COLO829 (cell line): ENCODE data around the gene CELF1.
"Not testable (repeated sequence)": the region's sequence is repeated elsewhere in the genome, so short reads cannot be mapped to it uniquely, and the experiment has no call there.

Source experiments
- DNase-seq: peaks from one replicate; pipeline ENCODE4 v3.0.0; 2012; ENCODE audit warnings: low spot score

Gene CELF1

DNA sequence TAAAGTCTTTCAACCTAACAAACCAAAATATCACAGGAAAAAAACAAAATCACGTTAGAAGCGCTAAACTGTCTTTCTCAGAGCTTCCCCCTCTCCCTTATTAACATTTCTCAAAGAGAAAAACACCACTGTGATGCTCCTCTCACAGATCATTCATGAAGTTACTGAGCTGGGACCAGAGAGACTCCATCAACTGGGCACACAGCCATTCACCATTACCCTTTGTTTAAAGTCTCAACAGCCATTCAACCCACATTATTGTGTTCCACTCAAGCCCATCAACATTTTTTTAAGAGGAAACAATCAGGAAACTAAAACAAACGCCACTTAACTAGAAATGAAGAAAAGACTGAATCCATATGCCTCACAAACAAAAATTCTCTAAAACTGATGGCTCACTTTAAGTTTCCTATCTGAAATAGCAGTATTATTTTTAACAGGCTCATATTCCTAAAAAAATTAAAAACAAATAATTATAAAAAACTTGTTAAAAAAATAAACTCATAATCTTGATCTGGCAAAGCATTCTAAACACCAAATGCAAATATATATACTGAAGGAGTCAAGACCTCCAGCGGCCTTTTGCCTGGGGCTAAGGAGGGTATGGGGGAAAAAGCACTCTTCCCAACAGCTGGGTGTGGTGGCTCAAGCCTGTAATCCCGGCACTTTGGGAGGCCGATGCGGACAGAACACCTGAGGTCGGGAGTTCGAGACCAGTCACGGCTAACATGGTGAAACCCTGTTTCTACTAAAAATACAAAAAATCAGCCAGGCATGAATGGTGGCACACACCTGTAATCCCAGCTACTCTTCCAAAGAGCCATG lies 14.0 kb downstream of the CELF1 start:
- DNase-seq = no peak

DNA sequence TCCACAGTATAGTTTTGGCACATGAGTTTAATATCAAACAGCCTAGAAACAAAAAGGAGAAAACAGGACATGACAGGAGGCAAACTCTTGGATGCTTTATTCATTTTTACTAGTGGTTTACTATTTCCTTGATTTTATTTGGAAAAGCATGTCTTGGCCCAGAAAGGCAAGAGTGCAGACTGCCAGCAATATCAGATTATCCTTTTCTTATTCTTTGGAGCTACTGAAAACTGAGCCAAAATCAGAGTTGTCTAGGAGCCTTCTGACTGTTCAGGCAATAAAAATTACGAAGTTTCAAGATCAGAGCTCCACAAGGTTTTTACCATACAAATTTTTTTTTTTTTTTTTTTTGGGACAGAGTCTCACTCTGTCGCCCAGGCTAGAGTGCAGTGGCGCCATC lies 16.0 kb downstream of the CELF1 start:
- no peak for DNase-seq

DNA sequence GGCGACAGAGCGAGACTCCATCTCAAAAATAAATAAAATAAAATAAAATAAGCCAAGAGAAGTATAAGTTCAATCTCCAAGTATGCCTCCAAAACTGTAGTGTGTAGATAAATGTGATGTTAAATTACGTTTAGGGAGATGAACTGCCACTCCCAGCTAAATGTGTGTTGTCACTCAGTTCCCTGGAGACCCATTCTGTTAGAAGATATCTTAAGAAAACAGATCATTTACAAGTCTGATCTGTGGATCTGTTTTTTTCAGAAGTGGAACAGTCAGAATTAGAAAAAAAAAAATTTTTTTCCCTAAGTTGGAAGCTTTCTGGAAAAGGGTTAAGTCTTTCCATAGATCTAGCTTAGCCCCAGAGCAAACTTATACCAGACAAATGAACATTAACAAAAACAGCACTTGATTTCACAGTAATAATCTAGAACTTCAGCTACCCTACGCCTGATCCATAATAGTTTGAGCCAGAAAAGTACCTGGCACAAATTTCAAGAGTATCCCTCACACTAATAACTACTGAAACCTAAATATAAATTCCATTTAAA lies 18.2 kb downstream of the CELF1 start:
- DNase-seq = no peak

DNA sequence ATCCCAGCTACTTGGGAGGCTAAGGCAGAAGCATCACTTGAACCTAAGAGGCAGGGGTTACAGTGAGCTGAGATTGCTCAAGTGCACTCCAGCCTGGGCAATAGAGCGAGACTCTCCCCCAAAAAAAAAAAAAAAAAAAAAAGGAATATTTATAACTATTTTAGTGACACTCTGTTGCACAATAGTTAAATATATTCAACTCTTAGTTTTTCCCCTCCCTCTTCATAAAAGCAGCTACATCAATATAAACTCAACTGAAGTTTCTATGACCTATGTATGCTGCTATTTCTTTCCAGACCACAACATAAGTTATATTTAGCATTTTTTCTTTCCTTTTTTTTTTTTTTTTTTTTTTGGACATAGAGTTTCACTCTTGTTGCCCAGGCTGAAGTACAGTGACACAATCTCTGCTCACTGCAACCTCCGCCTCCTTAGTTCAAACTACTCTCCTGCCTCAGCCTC lies 19.2 kb downstream of the CELF1 start:
- DNase-seq = no peak

DNA sequence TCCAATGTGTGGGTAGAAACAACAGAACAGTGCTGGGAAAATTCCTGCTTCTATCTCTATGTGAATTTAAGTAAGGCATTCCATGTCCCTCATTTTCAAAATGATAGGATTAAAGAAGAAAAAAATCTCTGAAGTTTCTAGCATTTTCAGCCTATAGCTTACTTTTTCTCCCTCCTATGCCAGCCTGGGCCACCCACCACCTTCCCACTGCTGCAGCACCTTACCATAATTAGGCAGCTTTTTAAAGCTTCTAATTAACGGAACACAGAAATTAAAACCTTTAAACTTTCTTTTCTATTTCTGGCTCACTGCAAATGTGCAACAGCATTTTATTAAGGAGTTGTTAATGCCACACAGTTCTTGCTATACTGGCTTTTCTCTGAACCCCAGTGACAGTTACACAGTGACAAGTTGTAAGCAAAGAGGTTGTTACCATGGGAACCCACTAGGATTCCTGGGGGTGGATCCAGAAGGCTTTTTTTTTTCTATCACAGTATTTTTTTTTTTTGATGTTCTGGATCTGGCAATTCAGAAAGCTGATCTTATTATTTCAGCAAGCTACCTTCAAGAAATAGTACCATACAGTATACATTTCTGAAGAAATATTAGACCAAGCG lies 20.2 kb downstream of the CELF1 start:
- no peak for DNase-seq

DNA sequence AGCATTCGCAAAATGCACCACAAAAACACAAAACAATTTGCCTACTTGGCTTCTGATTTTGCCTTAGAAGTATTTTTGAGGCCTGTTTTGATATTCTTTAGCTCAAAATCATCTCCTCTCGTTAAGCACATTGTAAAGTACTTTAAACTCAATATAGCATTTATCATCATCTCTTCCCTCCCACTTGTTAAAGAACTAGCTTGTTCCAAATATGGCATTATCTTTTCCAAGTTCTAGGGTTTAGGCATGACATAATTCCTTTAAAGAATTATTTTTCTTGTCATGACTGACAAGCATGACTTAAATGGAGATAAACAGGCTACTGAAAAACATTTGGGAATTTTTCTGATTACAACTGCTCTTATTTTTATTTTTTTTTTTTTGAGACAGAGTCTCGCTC lies 21.3 kb downstream of the CELF1 start:
- DNase-seq = no peak

DNA sequence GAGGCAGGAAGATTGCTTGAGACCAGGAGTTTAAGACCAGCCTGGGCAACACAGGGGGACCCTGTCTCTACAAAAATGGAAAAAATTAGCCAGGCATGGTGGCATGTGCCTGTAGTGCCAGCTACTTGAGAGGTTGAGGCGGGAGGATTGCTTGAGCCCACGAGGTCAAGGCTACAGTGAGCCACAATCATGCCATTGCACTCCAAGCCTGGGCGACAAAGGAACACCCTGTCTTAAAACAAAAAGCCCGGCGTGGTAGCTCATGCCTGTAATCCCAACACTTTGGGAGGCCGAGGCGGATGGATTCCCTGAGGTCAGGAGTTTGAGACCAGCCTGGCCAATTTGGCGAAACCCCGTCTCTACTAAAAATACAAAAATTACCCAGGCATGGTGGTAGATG lies 22.2 kb downstream of the CELF1 start:
- DNase-seq = not testable (repeated sequence)

DNA sequence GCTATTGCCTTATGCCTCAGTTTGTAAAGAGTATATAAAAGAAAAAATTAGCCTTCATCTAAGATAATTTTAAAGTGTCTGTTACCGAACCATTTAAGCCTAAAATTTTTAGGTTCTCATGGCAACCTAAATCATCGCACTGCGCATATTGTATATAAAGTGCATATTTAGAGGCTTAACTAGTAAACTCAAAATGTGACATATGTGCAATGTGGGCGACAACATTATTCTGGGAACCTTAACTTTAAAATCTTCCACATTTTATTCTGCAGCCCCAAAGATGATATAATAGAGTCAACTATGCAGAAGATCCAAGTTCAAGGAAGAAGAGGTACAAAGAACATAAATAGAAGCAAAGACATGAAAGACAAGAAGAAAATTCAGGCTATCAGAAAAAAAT lies 23.0 kb downstream of the CELF1 start:
- DNase-seq = no peak

DNA sequence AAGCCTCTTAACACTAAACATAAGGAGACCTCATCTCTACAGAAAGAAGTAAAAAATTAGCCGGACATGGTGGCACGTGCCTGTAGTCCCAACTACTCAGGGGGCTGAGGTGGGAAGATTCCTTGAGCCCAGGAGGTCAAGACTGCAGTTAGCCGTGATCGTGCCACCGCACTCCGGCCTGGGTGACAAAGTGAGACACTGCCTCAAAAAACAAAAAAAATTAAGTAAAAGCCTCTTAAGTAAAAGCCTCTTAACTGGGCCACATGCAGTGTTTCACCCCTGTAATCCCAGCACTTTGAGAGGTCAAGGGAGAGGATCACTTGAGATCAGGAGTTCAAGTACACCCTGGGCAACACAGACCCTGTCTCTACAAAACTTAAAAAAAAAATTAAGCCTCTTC lies 25.7 kb downstream of the CELF1 start:
- DNase-seq = no peak

DNA sequence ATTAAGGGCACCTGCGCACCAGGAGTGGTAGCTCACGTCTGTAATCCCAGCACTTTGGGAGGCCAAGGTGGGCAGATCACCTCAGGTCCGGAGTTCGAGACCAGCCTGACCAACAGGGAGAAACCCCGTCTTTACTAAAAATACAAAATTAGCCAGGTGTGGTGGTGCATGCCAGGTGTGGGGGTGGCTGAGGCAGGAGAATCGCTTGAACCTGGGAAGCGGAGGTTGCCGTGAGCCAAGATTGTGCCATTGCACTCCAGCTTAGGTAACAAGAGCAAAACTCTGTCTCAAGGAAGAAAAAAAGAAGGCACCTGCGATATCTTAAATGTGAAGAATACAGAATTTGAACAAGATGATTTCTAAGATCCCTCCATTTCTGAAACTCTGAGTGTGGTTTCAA lies 26.9 kb downstream of the CELF1 start:
- not testable (repeated sequence) for DNase-seq

DNA sequence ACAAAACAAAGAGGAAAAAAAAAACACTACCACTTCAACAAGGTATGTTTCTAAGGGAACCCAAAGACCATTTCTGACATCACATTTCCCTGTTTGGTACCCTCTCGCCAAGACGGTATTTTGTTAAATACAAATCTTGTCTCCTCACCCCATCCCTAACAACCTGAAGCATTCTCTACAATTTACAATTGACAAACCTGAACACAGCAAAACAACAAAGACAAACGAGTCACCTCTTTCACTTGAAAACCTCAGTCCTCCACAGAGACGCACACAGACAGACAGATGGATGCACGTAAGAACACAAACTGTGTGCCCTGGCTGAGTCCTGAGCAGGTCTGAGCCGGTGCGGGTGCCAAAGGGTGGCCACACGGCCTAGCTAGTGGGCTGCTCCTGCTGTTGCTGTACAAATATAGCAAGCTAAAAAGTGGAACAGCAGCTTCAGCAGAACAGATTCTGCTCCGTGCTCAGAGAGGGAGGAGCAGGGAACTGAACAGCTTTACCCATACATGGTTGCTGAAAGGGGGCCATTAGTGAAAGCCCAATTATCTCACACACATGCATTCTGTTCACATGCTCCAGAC lies 28.5 kb downstream of the CELF1 start:
- no peak for DNase-seq

DNA sequence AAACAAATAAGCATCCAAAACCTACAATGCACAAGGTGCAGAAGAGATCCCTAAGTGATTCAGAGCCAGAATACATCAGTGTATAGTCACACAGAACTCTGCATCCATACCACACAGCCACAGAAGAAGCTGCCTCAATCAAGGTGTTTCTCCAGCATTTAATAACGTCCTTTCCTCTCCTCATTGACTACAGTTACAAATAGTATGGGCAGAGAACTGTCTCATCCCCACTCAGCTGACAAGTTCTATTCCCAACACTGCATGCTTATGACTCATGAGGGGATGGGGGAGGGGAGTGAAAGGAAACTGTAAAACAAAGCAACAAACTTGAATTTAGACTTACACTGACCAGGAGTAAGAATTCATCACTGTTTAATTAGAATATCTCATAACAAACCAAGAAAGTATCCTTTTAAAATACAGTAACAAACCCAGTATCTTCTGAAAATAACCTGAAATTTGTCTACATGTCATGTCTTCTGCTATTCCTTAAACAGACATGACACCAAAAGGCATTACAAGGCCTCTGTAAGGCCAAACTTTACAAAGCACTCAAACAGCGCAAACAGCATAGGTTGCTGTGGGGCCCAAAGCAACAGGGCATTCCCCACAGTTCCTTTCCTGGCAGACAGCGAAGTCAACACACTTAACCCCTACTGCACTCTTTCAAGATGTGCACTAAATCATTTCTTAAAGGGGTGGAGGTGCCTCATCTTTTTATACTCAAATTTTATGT lies 29.3 kb downstream of the CELF1 start:
- peak; percentile 87 for DNase-seq

DNA sequence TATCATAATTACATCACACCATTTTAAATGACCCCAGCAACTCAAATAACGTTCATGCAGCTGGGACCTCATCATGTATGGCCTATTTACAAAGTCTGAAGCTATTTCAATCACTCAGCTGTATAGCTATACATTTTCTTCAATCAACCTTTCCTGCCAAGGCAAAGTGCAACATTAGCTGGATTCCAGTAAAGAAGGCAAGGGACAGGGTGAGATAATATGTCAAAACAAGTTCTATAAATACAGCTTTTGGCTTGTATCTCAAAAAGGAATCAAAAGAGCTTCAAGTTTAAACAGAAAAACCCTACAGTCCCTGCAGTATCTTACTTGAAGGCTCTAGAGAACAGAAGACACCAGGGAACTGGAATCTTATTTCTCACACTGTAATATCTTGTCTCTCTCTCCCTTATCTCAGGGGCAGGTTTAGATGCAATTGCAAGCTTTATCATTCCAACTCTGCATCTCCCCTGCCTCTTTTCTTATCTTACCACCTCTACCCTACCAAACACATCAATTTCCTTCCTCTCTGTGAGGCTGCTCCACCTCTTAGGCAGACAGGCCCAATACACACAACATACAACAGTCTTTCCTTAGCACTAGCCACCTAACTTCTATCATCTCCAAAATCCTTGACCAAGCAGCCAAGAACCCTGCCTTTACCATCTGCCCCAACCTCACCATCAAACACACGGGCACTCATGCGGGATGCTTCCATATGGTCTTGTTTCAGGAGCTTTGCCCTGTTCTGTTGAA lies 34.5 kb downstream of the CELF1 start:
- no peak for DNase-seq

DNA sequence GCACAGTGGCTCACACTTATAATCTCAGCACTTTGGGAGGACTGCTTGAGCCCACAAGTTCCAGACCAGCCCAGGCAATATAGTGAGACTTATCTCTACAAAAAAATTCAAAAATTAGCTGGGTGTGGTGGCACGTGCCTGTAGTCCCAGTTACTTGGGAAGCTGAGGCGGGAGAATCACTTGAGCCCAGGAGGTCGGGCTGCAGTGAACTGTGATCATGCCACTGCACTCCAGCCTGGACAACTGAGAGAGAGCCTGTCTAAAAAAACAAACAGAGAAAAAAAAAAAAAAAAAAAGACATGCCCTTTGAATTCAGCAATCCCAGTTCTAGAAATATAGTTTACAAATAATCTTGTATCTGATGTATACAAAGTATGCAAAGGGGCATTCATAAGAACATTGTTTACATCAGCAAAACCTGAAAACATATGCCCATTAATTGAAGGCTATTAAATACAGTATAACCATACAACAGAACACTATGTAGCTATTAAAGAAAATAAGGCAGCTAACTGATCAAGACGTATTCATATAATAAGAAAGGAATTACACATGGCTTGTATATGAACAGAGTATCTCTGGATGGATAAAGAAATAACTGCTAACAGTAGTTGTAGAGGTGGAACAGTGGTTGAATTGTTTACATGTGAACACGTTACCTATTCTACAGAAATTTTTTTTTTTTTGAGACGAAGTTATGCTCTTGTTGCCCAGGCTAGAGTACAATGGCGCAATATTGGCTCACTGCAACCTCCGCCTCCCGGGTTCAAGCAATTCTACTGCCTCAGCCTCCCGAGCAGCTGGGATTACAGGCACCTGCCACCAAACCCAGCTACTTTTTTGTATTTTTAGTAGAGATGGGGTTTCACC lies 35.7 kb downstream of the CELF1 start:
- DNase-seq = no peak

DNA sequence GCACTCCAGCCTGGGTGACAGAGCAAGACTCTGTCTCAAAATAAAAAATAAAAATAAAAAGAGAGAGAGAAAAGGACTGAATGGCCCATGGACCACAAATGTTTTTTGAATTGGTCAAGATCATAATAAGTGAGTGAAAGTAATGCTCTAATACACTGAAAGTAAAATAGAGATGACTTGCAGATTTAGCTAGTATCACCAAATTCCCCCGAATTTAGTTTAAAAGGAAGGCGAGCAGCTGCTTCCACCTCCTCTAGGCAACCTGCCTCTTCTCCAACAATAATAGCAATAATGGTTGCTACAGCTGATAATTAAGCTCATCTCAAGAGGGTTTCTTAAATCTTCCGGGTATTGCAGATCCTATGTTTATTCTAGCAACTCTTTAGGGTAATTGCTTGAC lies 36.8 kb downstream of the CELF1 start:
- no peak for DNase-seq

DNA sequence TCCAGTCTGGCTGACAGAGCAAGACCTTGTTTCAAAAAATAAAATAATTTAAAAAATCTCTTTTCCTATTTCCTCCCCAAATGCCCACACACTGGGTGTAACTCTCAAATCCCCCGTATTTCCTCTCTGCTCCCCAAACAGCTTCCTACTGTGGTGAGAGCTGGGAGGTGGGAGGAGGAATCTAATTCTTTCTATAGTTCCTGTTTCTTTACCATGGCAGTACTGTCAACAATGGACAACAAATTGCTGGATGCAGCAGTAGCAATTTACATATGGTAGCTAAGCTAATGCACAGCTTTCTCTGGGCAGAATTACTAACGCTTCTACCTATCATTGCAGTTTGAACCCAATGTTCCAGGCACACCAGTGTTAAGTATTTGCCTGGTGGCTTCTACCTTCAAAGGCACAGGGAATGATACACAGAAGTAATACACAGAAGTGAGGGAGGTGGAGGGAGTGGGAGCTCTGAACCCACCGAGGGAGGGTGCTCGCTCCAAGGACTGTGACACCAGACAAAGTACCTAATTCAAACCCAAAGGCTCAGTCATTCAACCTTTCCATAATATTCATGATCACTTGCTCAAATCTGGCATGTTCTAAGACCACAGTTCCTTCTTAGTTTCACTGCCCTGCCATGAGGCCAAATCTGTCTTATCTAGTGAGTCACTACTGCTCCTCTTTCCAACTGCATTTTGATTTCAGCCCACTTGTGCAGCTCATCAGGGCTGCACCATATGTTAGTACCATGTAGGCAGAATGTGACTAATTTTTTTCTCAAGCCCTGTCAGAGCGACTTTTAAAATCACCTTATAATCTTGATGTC lies 37.9 kb downstream of the CELF1 start:
- no peak for DNase-seq

DNA sequence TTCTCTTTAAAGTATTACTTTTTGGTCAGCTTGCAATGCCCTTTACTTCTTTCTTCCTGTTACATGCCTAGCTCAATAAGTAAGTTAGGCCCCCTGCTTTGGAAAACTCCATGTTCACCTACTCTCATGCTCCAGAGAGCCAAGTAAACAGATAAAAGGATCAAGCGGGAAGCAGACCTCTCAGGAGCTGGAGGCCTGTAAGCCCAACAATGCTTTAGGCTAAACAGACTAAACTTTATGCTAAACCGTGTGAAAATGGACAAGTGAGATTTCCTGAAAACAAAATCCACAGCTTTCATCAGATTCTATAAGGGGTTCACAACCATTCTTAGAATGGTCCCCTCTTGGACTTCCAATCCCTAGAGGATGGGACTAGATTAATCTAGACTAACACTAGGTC lies 40.2 kb downstream of the CELF1 start:
- DNase-seq = no peak

DNA sequence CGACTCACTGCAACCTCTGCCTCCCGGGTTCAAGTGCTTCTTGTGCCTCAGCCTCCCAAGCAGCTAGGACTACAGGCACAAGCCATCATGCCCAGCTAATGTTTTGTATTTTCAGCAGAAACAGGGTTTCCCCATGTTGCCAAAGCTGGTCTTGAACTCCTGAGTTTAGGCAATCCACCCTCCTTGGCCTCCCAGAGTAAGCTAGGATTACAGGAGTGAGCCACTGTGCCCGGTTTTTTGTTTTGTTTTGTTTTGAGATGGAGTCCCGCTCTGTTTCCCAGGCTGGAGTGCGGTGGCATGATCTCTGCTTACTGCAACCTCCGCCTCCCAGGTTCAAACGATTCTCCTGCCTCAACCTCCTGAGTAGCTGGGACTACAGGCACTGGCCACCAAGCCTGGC lies 41.0 kb downstream of the CELF1 start:
- DNase-seq = no peak

DNA sequence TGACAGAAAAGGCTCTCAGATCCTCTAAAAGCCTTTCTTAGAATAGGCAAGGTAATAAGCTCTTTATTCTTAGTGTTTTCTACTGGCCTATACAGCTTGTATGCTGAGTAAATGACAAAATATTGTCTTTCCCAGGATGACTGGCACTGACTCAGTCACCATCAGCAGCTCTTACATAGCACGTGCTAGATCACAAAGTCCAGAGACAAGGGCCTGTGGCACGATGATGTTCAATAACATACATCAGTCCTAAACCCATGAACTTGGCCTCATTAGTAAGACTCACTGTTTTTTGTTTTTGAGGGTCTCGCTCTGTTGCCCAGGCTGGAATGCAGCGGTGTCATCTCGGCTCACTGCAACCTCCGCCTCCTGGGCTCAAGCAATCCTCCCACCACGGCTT lies 42.7 kb downstream of the CELF1 start:
- DNase-seq = no peak

DNA sequence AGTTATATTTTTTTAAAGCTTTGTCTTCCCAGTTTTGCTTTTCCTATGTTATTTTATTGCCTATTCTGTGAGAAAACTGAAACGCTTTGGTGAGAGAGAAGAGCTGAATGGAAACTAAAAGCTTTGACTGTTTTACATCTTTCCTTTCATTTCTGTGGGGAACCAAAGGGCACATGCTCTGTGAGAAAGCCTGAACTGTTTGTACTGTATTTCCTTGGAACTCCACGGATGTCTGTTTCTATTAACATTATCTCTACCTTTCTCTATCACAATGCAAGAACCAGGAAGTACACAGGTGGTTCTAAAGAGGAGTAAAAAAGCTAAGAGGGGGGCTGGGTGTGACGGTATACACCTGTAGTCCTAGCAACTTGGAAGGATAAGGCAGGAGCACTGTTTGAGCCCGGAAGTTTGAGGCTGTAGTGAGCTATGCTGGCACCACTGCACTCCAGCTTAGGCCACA lies 43.8 kb downstream of the CELF1 start:
- DNase-seq = no peak
